ELR (cell line): ENCODE data around the gene FRMD1.

Experiments used
- DNase-seq: peaks from one replicate; pipeline ENCODE4 v3.0.0-alpha.2; 2015; ENCODE audit warnings: low read depth

FRMD1 gene

GRCh38 chr6:168027521-168027920 is 51.5 kb downstream of the FRMD1 start:
- no peak for DNase-seq

- no peak for DNase-seq
These were observed 52.1 kb downstream of the FRMD1 start for GRCh38 chr6:168026925-168027324.

- no peak for DNase-seq
These were observed 52.9 kb downstream of the FRMD1 start for GRCh38 chr6:168025831-168026710.

- no peak for DNase-seq
These were observed 54.0 kb downstream of the FRMD1 start for GRCh38 chr6:168024951-168025510.

- DNase-seq, result no peak
These were observed 56.3 kb downstream of the FRMD1 start for GRCh38 chr6:168022488-168023321.

GRCh38 chr6:168021581-168021980 is 57.4 kb downstream of the FRMD1 start:
- no peak for DNase-seq

GRCh38 chr6:168020242-168020641 is 58.8 kb downstream of the FRMD1 start:
- DNase-seq, result no peak

GRCh38 chr6:168018664-168019063 is 60.3 kb downstream of the FRMD1 start:
- DNase-seq, result no peak

GRCh38 chr6:168017629-168018028 is 61.4 kb downstream of the FRMD1 start:
- DNase-seq, result no peak

- DNase-seq, result no peak
These were observed 62.1 kb downstream of the FRMD1 start for GRCh38 chr6:168016721-168017525.

GRCh38 chr6:168016176-168016620 is 62.8 kb downstream of the FRMD1 start:
- DNase-seq, result no peak

GRCh38 chr6:168015482-168016175 is 63.4 kb downstream of the FRMD1 start:
- DNase-seq, result no peak

GRCh38 chr6:168015009-168015408 is 64.0 kb downstream of the FRMD1 start:
- DNase-seq, result no peak

- no peak for DNase-seq
These were observed 64.6 kb downstream of the FRMD1 start for GRCh38 chr6:168014428-168014827.

- DNase-seq, result no peak
These were observed 65.6 kb downstream of the FRMD1 start for GRCh38 chr6:168013250-168013915.

GRCh38 chr6:168012431-168013249 is 66.4 kb downstream of the FRMD1 start:
- no peak for DNase-seq

- no peak for DNase-seq
These were observed 67.7 kb downstream of the FRMD1 start for GRCh38 chr6:168011291-168011690.

GRCh38 chr6:168009331-168009730 is 69.7 kb downstream of the FRMD1 start:
- DNase-seq, result peak; percentile 5

- DNase-seq, result peak; percentile 97
These were observed 71.2 kb downstream of the FRMD1 start for GRCh38 chr6:168007592-168008338.
